GM19324 (cell line): ENCODE data around the gene BEST4.
A peak's percentile ranks its signal among the peaks of the same experiment; 100 is the strongest.
"Not testable (repeated sequence)": the region's sequence is repeated elsewhere in the genome, so short reads cannot be mapped to it uniquely, and the experiment has no call there.

ENCODE experiments used
- ATAC-seq: cut with Tn5 transposase; IDR thresholded peaks from one replicate; pipeline ENCODE4 v1.9.1; 2021; ENCODE audit warnings: mild to moderate bottlenecking, moderate library complexity; ENCODE audit not compliant: unreplicated experiment, low FRiP score

BEST4 gene

GRCh38 chr1:44819608-44820327 lies 31.8 kb upstream of the BEST4 start:
- peak; percentile 79 for ATAC-seq

- ATAC-seq, result no peak
These were observed 31.2 kb upstream of the BEST4 start for GRCh38 chr1:44819196-44819607.

GRCh38 chr1:44817771-44818495 lies 30.0 kb upstream of the BEST4 start:
- no peak for ATAC-seq

- no peak for ATAC-seq
These were observed 29.3 kb upstream of the BEST4 start for GRCh38 chr1:44817307-44817706.

GRCh38 chr1:44815926-44816325 lies 28.0 kb upstream of the BEST4 start:
- not testable (repeated sequence) for ATAC-seq

- no peak for ATAC-seq
These were observed 25.0 kb upstream of the BEST4 start for GRCh38 chr1:44812822-44813543.

GRCh38 chr1:44811234-44811633 lies 23.3 kb upstream of the BEST4 start:
- no peak for ATAC-seq

GRCh38 chr1:44810762-44811105 lies 22.8 kb upstream of the BEST4 start:
- not testable (repeated sequence) for ATAC-seq

GRCh38 chr1:44810101-44810761 lies 22.3 kb upstream of the BEST4 start:
- no peak for ATAC-seq

- ATAC-seq, result no peak
These were observed 21.3 kb upstream of the BEST4 start for GRCh38 chr1:44808938-44809917.

- ATAC-seq, result no peak
These were observed 20.3 kb upstream of the BEST4 start, which contains the start of gene BTBD19 for GRCh38 chr1:44808063-44808937. BTBD19 (plus strand) TSS chr1:44808523; CDS start chr1:44808821, 298 bp downstream.

- ATAC-seq, result no peak
These were observed 19.5 kb upstream of the BEST4 start for GRCh38 chr1:44807364-44808062.

- no peak for ATAC-seq
These were observed 18.9 kb upstream of the BEST4 start, which contains the start of gene DYNLT4 for GRCh38 chr1:44806704-44807363. DYNLT4 (minus strand) TSS chr1:44807351; CDS start chr1:44806668, 683 bp downstream.

GRCh38 chr1:44806025-44806703 lies 18.2 kb upstream of the BEST4 start:
- no peak for ATAC-seq

- ATAC-seq, result no peak
These were observed 17.5 kb upstream of the BEST4 start for GRCh38 chr1:44805311-44806024.
